HG02884 (cell line): ENCODE data around the gene CRYBG2.

Source experiments
- ATAC-seq: cut with Tn5 transposase; IDR thresholded peaks from one replicate; pipeline ENCODE4 v1.9.1; 2021; ENCODE audit warnings: mild to moderate bottlenecking, moderate library complexity; ENCODE audit not compliant: unreplicated experiment

Gene CRYBG2

DNA sequence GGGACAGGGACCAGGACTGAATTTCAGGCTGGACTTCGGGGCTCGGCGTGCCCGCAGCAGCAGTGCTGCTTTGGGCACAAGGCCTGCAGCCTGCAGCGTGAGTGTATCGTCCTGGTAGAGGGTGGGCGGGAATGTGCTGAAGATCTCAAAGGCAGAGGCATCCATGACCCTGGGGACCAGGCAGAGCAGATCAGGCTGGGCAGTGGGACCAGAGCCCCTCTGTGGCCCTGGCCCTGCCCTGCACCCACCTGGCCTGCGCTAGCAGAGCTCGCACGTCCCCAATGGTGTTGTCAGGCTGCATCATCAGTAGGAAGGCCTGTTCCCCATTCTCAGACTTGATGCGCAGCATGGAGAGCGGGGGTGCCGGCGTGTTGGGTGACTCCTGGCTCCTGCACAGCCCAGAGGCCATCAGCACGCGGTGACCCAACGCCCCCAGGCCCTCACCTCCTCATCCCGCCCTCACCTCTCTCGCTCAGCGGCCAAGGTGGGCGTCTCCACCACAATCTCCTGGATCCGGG, 71.5 kb downstream of the CRYBG2 start:
- no peak for ATAC-seq

GRCh38 chr1:26281971-26282370, 72.0 kb downstream of the CRYBG2 start:
- no peak for ATAC-seq

DNA sequence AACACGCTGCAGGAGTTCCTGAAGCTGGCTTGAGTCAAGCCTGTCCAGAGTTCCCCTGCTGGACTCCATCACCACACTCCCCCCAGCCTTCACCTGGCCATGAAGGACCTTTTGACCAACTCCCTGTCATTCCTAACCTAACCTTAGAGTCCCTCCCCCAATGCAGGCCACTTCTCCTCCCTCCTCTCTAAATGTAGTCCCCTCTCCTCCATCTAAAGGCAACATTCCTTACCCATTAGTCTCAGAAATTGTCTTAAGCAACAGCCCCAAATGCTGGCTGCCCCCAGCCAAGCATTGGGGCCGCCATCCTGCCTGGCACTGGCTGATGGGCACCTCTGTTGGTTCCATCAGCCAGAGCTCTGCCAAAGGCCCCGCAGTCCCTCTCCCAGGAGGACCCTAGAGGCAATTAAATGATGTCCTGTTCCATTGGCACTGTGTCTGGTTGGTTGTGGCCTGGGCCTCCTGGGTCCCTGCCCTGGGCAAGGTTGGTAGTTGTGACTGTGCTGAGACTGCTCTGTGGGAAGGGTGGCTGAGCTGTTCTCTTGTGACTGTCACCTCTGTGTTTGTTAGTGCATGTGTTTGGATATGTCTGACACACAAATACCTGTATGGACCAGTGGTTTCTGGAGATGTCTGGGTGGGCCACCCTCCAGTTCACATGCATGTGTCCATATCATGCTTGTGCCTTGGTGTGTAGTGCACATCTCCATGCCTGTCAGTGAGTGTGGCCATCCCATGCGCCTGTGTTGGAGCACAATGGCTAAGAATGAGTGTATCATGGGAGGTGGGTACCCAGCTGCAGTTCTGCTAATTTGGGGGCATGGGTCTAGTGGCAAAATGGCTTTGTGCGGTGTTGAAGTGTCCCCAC, 72.6 kb downstream of the CRYBG2 start:
- no peak for ATAC-seq

DNA sequence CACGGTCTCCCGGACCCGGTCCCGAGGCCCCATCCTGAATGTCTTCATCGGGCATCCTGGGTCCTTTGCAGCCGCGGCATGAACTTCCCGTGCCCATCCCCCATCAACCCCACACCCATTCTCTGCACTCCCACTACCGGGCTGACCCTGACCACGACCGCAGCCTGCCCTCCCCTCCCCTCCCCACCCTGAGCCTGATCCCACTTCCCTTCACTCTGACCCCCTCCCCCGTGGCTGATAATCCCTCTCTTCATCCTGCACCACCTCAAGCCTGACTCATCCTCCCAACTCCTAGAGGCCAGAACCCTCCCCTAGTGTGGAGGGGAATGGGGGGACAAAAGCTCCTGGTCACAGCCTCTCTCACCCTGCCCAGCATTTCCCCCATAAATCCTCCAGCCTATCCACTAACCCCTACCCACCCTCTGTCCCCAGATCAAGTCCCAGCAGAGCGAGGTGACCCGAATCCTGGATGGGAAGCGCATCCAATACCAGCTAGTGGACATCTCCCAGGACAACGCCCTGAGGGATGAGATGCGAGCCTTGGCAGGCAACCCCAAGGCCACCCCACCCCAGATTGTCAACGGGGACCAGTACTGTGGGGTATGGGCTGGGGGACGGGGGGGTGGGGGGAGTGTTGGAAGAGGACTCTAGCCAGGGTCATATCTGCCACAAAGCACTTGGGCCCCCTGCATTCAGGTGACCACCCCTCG, 73.4 kb downstream of the CRYBG2 start:
- ATAC-seq, result no peak

- ATAC-seq, result peak; percentile 51
Observed at GRCh38 chr1:26279456-26280332, 74.2 kb downstream of the CRYBG2 start, which contains the start of gene SH3BGRL3. TSS of gene SH3BGRL3 (plus strand) at chr1:26280086. CDS start at chr1:26280156, 70 bp downstream.

DNA sequence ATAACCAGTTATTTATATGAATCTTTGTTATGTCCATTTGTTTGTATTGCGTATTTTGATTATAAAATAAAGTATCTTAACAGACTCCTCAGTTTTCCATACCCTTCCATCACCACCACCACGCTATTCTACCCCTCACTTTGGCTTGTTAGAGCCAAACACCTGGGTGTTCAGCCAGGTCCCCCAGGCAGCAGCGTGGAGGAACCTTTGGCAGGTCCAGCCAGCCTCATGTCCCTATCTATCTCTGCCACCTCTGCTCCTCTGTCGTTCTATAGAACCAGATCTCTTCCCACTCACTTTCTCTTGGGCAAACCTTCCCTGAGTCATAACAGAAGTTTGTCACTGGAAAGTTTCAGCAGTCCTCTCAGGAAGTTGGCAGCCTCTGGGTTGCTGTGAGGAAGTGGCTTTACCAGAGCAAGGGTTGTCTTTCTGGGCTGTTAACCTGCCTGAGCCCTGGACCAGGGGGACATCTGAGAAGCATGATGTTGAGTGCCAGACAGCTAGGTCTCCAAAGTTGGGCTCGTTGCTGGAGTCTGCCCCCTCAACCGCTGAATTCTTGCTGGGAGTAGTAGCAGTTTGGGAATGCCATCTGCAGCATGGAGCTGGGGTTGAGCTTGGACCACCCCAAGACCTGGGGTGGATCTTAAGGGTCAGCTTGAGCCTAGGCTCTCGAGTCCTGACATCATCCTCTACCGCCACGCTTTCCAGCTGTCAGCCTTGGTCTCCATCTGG, 75.0 kb downstream of the CRYBG2 start:
- ATAC-seq, result no peak

- no peak for ATAC-seq
Observed at GRCh38 chr1:26278303-26278702, 75.6 kb downstream of the CRYBG2 start.

DNA sequence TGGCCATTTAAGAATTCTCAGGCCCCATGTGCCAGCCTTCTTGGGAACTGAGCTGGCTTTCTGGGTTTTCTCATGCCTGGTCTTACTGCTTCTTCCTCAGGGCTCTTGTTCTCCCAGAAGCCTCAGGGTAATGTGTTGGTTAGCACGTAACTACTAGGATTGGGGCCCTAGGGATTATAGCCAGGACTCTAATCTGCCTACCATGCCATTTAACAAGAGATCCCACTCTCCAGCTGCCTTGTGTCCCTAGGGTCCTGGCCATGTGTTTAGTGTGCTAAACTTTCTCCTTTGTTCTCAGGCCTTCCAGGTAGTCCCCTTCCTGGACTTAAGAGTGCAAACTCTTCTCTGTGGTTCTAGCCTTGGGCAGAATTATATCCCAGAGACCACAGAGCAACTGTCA, 76.2 kb downstream of the CRYBG2 start:
- ATAC-seq, result no peak

DNA sequence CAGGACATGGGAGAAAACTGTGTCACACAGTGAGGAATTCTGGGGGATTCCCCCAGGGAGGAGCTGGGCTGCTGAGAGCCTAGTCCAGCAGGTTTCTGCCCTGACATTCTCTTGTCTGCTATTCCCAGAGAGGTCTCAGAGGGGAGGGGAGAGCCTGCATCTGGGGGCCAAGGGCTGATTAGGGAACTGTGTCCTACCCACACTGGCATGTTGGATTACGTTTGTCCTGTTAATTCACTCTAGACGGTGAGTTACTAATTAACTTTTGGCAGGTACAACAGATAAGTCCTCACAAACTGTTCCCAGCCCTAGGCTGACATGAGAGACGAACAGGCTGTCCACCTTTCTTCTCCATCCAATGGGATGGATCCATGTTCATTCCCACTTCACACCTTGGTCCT, 76.7 kb downstream of the CRYBG2 start:
- no peak for ATAC-seq

DNA sequence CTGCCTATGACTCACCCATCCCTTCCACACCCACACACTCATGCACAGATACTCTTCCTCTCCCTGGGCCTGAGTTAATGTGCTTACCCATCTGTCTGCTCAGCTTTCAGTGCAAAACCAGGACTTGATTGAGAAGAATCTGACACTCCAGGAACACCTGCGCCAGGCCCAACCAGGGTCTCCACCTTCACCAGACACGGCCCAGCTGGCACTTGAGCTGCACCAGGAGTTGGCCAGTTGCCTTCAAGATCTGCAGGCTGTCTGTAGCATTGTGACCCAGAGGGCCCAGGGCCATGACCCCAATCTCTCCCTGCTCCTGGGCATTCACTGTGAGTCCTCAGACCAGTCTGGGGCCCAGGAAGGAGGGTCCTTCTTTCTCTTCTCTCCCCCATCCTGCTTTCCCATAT, 77.5 kb downstream of the CRYBG2 start:
- ATAC-seq, result no peak

DNA sequence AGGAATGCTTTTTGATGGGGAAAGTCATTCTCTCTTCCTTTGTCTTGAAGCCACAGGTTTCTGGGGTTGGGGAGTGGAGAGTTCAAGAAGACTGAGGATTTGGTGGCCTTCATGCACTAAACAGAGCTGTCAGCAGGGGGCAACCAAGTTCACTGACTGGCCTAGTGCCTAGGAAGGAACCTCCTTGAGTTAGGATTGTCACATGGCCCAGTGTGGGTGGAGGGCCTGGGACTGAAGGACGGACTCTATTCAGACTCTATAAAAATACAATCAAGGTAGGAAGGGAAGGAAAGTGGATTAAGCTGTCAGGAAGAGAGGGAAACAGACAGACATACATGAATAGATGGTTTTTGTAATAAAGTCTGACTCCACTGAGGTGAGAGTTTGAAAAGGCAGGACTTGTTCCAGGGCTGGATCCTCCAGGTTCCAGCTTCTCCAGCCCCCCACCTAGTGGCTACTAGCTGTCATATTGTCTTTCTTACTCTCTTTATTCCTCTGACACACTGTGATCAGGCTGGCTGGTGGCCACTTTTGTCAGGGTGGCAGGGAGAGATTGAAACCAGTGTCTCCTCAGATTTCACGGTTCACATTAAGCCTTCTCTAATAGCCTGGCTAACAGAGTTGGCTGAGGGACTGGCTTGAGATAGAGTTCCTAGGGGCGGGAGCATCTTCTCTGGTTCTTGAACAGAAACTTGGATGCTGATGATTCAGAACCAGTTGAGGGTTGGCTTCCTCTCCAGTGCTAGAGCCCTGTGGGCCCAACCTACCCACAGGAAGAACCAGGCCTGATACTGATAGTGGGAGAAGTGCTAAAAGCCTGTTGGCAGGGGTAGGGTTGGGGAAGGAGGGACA, 78.1 kb downstream of the CRYBG2 start:
- ATAC-seq, result no peak

DNA sequence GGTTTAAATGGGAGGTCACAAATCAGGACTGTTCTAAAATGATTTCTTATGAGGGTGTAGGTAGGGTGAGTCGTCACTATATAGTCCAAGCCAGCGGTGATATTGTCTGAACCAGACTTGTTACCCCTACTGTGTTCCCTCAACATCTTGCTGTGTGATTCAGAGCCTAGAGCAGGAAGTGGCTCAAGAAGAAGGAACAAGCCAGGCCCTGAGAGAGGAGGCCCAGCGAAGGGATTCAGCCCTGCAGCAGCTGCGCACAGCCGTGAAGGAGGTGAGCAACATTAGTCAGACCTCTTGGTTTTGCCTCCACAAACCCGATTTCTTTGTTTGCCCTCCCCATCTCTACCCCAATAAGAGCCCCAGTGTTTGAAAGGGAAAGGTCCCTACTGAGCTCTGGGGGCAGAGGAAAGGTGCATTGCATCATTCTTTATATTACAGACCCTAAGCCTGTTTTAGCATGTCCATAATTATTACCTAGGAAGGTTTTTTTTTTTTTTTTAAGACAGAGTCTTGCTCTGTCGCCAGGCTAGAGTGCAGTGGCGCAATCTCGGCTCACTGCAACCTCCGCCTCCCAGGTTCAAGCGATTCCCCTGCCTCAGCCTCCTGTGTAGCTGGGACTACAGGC, 79.0 kb downstream of the CRYBG2 start:
- no peak for ATAC-seq
